Stomach (tissue), 4 donors: ENCODE results near the gene FRMD1.

Experiments used
- CTCF ChIP-seq, 7 experiments: fragments of 450-650 bp in 4 of 7; fragments of 200-600 bp in 3 of 7; sonication (generic) in 3 of 7; IDR thresholded peaks; one replicate each; pipeline ENCODE4 v1.5.1; 2016 to 2019; ENCODE audit warnings: antibody characterized with exemption in 7 of 7, control low read depth in 2 of 7, mild to moderate bottlenecking in 1 of 7
- POLR2A ChIP-seq, 4 donors: fragments of 450-650 bp; IDR thresholded peaks; one replicate each; pipeline ENCODE4 v1.6.1; 2016; ENCODE audit warnings: antibody characterized with exemption in 4 of 4, control low read depth in 2 of 4, mild to moderate bottlenecking in 1 of 4, moderate library complexity in 1 of 4

GRCh38 chr6:168091381-168092264 is 12.6 kb upstream of the FRMD1 start:
- TF ChIP-seq CTCF (IDR thresholded peaks at IDR 0.05): no peak
- TF ChIP-seq POLR2A (IDR thresholded peaks at IDR 0.05): no peak
